Cardiac septum (tissue), 1 donor: ENCODE measurements around the gene CCR7. TPM values are rescaled to one million over a fixed set of nuclear protein-coding genes. Genes with fewer than 3 reads are reported as not detected.
A peak's percentile ranks its signal among the peaks of the same experiment; 100 is the strongest.

ENCODE experiments used
- DNase-seq: peaks from one replicate; pipeline ENCODE4 v3.0.0-alpha.2; 2020; ENCODE audit warnings: low spot score
- intact Hi-C: fragments of 100-400 bp; cut with DNase I; formaldehyde crosslinking; loops from one replicate; pipeline ENCODE4 v1.14.0; 2022
- long read RNA-seq: library from polyadenylated mRNA; unstranded; transcript quantifications from one replicate; pipeline ENCODE4 v2.0.0, GENCODE V29; 2021
- total RNA-seq: library from RNA; stranded (reverse); fragmentation: NEBNext Ultra II Directional; extraction: Animal tissue kit (Norgen Biotek cat#: 25700); gene quantifications from one replicate; pipeline ENCODE4 v1.2.1, GENCODE V29; 2021
- donor health status: DM: no; HTN: no; CAD: no.

Gene CCR7
- 0.32 TPM for total RNA-seq
- long read RNA-seq = 0 reads

- DNase-seq = peak; percentile 60
- intact Hi-C loops = loop anchor here (5.0 kb wide), 1 partner anchor 163 kb away; no protein-coding TSS in a partner anchor
Observed at GRCh38 chr17:40564883-40565768, at the start of gene CCR7. TSS of gene CCR7 (minus strand) at chr17:40565472. CDS start at chr17:40565409, 63 bp downstream.

- intact Hi-C loops = no loop called here
- DNase-seq = no peak
Observed at GRCh38 chr17:40614431-40615067, 49.3 kb upstream of the CCR7 start.

DNA sequence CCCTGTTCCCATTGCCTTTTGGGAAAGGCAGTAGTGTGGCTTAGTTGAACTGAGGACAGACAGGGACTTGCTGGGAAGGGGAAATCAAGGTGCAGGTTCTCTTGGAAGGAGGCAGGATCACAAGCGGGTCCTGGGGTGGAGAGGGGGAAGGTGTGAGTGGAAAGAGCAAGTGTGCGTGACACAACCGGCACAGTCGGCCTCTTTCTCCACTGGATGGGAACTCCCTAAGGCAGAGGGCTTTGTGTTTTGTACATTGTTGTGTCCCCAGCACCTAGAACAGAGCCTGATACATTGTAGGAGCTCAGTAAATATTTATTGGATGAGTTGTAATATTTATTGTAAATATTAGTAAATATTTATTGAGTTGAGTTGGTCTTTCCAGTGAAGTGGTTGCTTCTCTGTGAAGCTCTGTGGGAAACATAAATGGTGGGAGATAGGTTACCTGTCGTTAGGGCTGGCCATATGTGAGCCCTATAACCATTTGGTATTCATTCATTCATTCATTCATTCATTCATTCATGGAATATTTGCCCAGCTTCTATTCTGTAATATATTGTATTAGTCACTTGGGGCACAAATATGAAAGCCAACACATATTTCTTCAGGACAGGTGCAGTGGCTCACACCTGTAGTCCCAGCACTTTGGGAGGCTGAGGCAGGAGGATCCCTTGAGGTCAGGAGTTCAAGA is 48.3 kb upstream of the CCR7 start:
- no peak for DNase-seq
- intact Hi-C loops = no loop called here

DNA sequence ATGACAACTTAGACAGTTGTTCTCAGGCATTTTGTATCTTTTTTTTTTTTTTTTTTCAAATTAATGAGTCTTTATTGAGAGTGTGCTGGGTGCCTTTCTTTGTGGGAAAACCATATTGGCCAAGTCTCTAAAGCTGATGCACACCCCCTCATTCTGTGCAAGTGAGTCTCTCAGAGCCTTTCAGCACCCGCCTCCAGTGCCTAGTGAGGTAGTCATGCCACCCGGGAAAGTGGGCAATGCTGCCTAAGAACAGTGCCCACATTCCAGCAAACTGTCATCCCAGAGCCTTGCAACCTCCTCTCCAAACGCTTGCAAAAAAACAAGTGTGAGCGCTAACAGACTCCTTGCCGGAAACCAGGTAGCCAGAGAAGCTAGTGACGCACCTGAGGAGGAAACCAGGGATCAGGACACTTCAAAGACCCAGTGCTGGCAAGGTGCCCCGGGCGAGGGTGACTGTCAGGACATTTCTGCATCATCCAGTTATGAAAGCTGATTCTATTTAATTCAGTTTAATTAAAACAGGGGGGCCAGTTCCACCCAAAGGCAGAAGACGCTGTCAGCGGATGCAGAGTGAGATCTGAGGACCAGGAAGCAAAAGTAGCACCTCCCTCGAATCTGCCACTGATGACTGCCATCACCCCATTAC is 47.5 kb upstream of the CCR7 start:
- intact Hi-C loops = no loop called here
- no peak for DNase-seq

- intact Hi-C loops = no loop called here
- no peak for DNase-seq
Observed at GRCh38 chr17:40611840-40612474, 46.7 kb upstream of the CCR7 start.

GRCh38 chr17:40610359-40610758 is 45.1 kb upstream of the CCR7 start:
- DNase-seq = no peak
- intact Hi-C loops = no loop called here

DNA sequence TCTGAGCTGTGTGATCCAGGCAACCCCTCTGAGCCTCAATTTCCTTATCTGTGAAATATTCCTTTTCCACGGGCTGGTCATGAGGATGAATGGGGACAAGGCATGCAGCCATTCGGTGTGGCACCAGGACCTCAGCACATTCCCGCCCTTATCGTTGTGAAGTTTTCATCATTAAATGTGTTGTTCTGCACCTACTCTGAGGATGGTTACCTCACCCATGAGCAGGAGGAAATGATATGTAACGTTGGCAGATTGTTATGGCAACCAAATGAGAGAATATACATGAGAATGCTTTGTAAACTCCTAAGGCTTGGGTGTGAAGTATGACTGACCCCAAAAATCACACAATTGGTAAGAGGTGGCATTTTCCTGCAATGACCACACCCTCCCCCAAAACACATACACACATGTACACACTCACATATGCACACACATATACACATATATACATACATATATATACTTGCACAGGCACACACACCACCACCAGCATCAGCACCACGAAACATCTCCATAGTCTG is 42.8 kb upstream of the CCR7 start:
- intact Hi-C loops = no loop called here
- DNase-seq = no peak

- no peak for DNase-seq
- intact Hi-C loops = no loop called here
Observed at GRCh38 chr17:40607641-40608040, 42.4 kb upstream of the CCR7 start.

DNA sequence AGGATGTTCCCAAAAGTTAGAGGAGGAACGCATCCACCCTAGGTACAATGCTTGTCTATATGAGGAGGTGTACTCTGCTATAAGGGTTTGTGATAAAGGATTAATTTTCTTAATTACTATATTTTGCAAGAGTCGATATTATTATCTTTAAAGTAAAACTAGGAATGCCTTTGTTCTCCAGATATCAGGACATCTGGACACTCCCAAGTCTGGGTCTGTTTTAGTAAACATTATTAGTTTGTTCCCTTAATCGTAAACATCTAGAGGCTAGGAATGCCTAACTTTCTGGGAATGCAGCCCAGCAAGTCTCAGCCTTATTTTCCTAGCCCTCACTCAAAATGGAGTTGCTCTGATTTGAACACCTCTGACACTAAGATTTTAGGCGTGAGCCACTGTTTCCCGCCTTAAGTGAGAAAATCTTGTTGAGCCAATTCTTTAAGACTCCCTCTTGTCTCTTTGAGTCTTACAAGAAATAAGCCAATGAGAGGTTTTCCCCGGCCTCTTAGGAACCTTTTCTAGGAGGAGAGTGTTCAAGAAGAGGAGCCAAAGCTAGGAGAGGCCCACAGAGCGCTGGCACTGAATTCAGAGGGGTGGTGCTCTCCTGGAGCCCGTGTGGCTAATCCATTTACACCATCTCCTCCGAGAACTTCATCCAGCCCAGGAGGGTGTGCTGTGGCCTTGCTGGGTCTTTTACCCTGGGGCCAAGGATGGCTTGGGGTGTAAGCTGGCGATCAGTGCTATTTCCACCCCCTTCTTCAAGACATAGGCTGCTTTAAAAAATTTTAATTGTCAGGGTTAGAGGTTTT is 41.5 kb upstream of the CCR7 start:
- DNase-seq = no peak
- intact Hi-C loops = no loop called here

GRCh38 chr17:40605306-40605705 is 40.0 kb upstream of the CCR7 start:
- no peak for DNase-seq
- intact Hi-C loops = no loop called here

DNA sequence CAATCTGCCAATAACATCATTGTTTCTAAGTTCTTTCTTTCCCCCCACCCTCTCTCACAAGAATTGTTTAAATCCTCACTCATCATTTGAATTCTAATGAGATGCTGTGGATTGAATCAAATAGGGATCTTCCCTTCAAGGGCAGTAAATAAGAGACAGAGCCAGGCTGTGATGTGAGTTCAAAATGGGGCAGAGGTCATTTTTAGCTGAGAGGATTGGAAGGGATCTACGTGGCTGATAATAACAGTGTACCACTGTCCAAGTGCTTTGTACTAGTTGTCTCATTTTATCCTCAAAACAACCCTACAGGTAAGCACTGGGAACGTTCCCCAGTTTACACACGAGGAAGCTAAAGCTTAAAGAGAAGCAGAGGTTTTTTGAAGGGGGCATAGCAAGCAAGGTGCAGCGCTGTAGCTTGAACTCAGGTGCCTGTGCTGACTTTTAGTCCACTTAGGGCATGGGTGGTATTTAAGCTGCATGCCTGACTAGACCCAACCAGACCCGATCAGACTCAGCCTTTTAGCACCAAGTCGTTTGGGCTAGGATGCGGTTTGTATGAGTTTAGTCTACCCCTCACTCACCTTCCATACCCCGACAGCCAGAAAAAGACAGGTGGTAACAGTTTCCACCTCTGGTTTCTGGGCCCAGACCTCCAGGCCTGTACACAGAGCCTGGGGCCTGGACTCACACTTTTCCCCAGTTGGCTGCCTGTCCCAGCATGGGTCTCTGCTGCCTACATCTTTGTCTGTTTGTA is 39.2 kb upstream of the CCR7 start:
- intact Hi-C loops = no loop called here
- DNase-seq = no peak

DNA sequence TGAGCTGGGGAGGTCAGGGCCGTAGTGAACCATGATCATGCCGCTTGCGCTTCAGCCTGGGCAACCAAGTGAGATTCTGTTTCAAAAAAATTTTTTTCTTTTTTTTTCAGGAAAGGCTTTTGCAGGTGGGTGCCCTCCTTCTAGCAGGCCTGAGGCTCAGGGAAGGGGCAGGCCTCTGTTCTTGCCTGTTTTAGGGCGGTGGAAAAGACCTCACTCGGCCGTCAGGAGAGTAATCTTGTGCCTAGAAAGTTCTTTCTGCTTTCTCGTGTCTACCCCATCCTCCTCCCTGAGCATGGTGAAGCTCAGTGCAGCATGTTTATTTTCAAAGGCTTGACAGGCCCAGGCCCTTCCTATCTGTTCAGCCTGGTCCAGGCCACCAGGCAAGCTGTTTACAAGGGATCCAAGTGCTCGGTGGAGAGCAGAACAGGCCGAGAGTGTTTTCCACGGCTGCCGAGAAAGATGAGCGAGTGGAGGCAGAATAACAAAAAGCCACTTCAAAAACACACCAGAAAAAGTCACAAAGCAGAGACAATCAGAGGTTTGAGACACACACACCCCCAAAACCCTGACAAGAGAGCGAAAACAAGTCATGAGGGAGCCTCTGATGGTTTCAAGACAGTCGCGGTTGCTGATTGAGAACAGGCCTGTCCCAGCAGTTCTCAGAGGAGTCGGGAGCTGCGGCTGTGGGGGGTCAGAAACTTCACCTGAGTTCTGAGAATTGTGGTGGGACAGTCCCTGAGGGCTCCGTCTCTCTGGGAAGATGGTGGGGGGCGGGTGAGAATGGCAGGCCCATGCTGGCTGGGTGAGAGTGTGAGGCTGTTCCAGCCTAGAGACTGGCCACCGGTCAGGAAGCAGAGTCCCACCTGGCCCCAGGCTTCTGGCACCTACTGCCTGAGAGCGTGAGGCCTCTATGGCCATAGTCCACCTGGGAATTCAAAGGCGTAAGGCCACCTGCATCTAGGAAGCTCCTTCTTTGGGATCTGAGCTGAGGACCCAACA is 37.5 kb upstream of the CCR7 start:
- no peak for DNase-seq
- intact Hi-C loops = no loop called here

DNA sequence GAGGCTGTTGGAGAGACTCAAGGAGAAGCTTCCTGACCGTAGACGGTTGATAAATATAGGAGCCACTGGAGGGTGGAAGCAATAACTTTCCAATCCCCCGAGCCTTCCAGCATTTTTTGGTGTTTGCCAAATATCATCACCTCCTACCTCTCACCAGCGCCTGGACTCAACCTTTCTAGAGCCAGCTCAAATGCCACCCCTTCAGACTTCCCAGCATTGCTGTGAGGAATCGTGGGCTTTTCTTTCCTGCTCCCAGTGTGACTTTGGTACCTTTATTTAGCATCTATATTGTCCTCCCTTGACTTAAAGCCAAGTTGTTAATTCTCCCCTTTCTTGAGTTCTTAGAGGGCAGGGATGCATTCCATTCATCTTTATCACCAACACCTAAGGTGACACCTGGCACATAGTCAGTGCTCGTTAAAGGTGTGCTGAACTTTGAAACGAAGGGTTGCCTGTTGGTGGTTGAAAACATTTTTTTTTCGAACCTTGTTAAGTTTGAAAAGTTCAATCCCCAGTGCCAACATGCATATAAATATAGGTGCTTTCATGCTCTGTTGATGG is 35.3 kb upstream of the CCR7 start:
- intact Hi-C loops = no loop called here
- no peak for DNase-seq

DNA sequence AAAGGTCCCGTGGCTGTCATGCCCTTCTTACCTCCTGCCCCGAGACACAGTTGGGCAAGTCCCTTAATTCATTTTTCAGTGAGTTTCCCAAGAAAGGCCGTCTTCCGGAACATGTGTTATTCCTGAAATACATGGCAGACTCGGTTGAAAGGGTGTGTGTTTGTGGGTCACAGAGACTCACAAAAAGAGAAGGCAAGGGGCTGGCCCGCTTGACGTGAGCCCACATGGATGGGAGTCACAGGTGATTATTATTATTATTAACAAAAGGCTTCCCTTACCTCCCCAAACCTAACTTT is 34.1 kb upstream of the CCR7 start:
- no peak for DNase-seq
- intact Hi-C loops = no loop called here

DNA sequence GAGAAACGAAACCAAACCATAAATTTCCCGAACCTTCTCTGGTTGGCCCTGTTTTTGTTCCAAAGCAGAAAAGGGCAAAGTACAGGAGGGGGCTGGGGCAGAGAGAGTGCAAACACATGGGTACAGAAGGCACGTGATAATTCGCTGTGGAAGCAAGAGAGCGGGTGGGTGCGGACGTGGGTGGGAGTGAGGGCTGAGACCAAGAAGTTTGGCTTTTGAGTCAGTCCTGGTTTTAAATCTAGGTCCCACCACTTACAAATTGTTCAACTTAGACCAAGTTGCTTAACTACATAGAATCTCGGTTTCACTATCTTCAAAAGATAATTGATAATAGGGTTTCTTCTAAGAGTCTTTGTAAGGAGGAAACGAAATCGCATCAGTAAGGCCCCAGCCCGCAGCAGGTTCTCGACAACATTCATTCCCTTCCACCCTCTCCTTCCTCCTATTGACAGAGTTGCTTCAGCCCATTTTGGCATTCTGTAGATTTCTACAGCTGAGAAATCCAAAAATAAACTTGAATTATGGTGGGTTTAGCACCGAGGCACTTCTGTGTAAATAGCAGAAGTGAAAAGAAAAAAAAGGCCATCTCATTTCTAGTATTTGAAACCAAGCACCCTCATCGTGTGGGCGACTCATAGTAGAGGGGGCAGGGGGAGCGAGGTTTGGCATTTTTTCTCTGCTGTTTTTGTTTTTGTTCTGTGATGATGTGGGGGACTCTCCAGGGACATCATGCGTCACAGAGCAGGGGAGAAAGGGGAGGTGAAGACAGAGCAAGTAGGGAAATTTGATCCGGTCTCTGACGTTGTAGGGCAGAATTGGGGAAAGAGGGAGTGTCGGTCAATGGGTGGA is 33.6 kb upstream of the CCR7 start:
- DNase-seq = no peak
- intact Hi-C loops = no loop called here

DNA sequence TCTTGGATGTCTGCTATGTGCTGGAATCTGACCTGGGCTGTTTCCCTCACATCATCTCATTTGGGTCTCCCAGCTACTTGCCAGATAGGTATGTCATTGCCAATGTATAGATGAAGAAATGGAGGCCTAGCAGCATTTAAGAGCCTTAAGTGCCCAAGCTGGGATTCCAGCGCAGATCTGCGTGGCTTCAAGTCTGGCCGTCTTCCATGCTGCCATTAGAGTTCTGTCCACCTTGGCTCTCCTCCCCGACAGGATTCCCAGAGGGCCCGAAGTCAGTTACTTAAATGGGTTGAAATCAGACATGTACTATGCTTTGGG is 33.0 kb upstream of the CCR7 start:
- intact Hi-C loops = no loop called here
- DNase-seq = no peak
